Lung (tissue), 12 donors: ENCODE results near the gene TMEM181. TPM values are rescaled to one million over a fixed set of nuclear protein-coding genes. Genes with fewer than 3 reads are reported as not detected.

Source experiments
- ATAC-seq: fragments of 200-7000 bp; cut with Tn5 transposase; one replicate; pipeline ENCODE4 v1.9.1; 2020; ENCODE audit warnings: moderate number of reproducible peaks; ENCODE audit not compliant: insufficient read depth, low FRiP score
- DNase-seq, 3 donors: peaks; one replicate each; pipeline ENCODE4 v3.0.0-alpha.2; 2013 to 2017
- H3K27ac ChIP-seq, 2 donors: one replicate each; pipeline ENCODE4 v1.5.1; 2013; ENCODE audit warnings: mild to moderate bottlenecking in 2 of 2, moderate library complexity in 2 of 2, control low read depth in 1 of 2, inconsistent platforms in 1 of 2, low read depth in 1 of 2, low read length in 1 of 2
- H3K27me3 ChIP-seq, 3 donors: one replicate each; pipeline ENCODE4 v1.5.1; 2013; ENCODE audit warnings: low read length in 2 of 3; ENCODE audit not compliant: control insufficient read depth in 3 of 3, insufficient read depth in 3 of 3
- H3K36me3 ChIP-seq, 4 donors: one replicate each; pipeline ENCODE4 v1.5.1; 2013; ENCODE audit warnings: low read length in 4 of 4, mild to moderate bottlenecking in 1 of 4, moderate library complexity in 1 of 4; ENCODE audit not compliant: control insufficient read depth in 4 of 4, insufficient read depth in 4 of 4
- H3K4me1 ChIP-seq, 5 donors: one replicate each; pipeline ENCODE4 v1.5.1; 2013; ENCODE audit warnings: low read length in 5 of 5, mild to moderate bottlenecking in 2 of 5, moderate library complexity in 1 of 5; ENCODE audit not compliant: control insufficient read depth in 5 of 5, insufficient read depth in 5 of 5
- H3K4me3 ChIP-seq: one replicate; pipeline ENCODE4 v1.5.1; 2013; ENCODE audit warnings: mild to moderate bottlenecking, control low read depth, moderate library complexity
- H3K9ac ChIP-seq, 2 donors: one replicate each; pipeline ENCODE4 v1.5.1; 2013; ENCODE audit warnings: low read length in 2 of 2, control low read depth in 1 of 2; ENCODE audit not compliant: insufficient read depth in 1 of 2
- H3K9me3 ChIP-seq, 4 donors: one replicate each; pipeline ENCODE4 v1.5.1; 2013; ENCODE audit warnings: low read length in 3 of 4, mild to moderate bottlenecking in 1 of 4, moderate library complexity in 1 of 4; ENCODE audit not compliant: control insufficient read depth in 4 of 4, insufficient read depth in 3 of 4
- WGBS, 2 donors: extraction: QIAGEN DNeasy Blood & Tissue Kit; methylation state at CpG; one replicate each; pipeline ENCODE4 v1.1.7; 2013; 5-methylcytosine and 5-hydroxymethylcytosine counted together
- polyA plus RNA-seq, 2 donors: library from polyadenylated mRNA; stranded (reverse); fragments of 200-250 nt; gene quantifications; one replicate each; pipeline ENCODE4 v1.2.1, GENCODE V29; 2013
- total RNA-seq, 2 donors: library from RNA; depleted of rRNA in 1 of 2; stranded (reverse); fragments of >200 nt in 1 of 2; gene quantifications; one replicate each; pipeline ENCODE4 v1.2.1, GENCODE V29; 2014 to 2021
- TF ChIP-seq, protein P1 (sequence below): IDR thresholded peaks from 2 replicates; pipeline ENCODE4 v1.5.1; 2012; ENCODE audit warnings: mild to moderate bottlenecking; ENCODE audit errors: control extremely low read depth, extremely low read depth
- donor health status: control.
- donor health status: control.
- donor health status: Bipolar disorder and iron deficiency.
- donor health status: healthy.
- donor health status: DM: yes; HTN: yes; CAD: no.

TMEM181 gene
- total and polyA plus RNA-seq, 4 donors, result 14.5 to 28.5 (median 20.5) TPM

DNA sequence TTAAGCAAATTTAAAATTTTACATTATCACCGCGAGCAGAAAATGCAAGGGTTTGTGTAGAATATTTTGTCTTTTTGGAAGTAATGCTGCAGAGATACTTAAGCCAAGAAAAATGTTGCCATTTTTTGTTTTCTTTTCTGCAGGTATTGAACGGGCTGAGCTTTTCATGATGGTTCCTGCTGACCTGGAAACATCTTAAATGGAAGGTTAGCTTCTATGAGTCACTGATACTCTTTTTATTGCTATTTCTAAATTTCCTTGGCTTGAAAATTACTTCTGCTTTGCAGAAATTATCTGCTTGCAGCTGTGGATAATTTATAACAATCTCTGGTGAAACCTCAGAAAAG is 102.7 kb downstream of the TMEM181 start:
- H3K4me1 ChIP-seq, result peaks cover 0 to 26% (median 6%) of the 10 kb centered on the region in 5 donors
- peak overlapping the region in 1 of 2 donors; percentile 1 for H3K9ac ChIP-seq
- 67 to 74% methylated on average over 3 of the region's 3 CpGs for WGBS, 2 donors
- H3K27me3 ChIP-seq, result peaks cover 0 to 5% (median 0%) of the 10 kb centered on the region in 3 donors
- DNase-seq (no peak), ATAC-seq (no peak)
- H3K36me3 ChIP-seq, result peaks cover 0 to 2% (median 0%) of the 10 kb centered on the region in 4 donors
- no peak overlapping the region for H3K27ac ChIP-seq
- TF ChIP-seq, protein P1, sequence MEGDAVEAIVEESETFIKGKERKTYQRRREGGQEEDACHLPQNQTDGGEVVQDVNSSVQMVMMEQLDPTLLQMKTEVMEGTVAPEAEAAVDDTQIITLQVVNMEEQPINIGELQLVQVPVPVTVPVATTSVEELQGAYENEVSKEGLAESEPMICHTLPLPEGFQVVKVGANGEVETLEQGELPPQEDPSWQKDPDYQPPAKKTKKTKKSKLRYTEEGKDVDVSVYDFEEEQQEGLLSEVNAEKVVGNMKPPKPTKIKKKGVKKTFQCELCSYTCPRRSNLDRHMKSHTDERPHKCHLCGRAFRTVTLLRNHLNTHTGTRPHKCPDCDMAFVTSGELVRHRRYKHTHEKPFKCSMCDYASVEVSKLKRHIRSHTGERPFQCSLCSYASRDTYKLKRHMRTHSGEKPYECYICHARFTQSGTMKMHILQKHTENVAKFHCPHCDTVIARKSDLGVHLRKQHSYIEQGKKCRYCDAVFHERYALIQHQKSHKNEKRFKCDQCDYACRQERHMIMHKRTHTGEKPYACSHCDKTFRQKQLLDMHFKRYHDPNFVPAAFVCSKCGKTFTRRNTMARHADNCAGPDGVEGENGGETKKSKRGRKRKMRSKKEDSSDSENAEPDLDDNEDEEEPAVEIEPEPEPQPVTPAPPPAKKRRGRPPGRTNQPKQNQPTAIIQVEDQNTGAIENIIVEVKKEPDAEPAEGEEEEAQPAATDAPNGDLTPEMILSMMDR, result no peak
- no peak overlapping the region for H3K4me3 ChIP-seq
- no peaks in the 10 kb centered on the region for H3K9me3 ChIP-seq

DNA sequence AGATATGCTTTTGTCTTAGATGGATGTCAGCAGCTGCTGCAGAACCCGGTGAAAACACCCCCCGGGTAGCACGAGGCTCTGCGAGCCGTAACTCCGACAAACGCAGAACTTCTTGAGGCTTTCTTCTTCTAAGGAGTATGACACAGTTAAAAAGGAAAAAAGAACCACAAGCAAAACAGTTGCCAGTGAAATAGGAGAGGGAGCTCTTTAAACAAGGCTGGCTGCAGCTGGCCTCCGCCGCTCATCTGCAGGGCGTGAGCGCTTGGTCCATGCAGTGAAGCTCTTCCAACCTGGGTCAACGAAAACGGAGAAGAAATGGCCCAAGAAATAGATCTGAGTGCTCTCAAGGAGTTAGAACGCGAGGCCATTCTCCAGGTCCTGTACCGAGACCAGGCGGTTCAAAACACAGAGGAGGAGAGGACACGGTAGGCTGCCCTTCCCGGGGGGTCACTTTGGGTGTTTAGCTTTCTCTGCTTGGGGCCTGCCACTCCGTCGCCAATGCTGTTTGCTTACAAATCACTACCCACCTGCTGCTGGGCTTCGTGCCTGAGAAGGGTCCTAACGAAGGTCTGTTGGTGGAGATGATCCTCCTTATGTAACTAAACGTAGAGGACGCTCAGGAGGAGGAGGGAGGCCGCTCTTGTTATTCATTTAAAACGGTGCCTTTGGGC is 103.2 kb downstream of the TMEM181 start:
- Histone ChIP-seq H3K4me3 (no peak overlapping the region), H3K4me1 (peaks cover 0 to 30% (median 6%) of the 10 kb centered on the region in 5 donors), H3K9ac (peak overlapping the region; percentile 3 to 31), H3K36me3 (peaks cover 0 to 2% (median 0%) of the 10 kb centered on the region in 4 donors), H3K27ac (peak overlapping the region in 1 of 2 donors; percentile 82), H3K27me3 (peaks cover 0 to 5% (median 0%) of the 10 kb centered on the region in 3 donors), H3K9me3 (no peaks in the 10 kb centered on the region)
- ATAC-seq, result peak; percentile 7
- WGBS, 2 donors, result 43 to 44% methylated on average over 27 of the region's 27 CpGs
- peak; percentile 58 to 85 (median 76) for DNase-seq
- TF ChIP-seq, protein P1, result no peak

DNA sequence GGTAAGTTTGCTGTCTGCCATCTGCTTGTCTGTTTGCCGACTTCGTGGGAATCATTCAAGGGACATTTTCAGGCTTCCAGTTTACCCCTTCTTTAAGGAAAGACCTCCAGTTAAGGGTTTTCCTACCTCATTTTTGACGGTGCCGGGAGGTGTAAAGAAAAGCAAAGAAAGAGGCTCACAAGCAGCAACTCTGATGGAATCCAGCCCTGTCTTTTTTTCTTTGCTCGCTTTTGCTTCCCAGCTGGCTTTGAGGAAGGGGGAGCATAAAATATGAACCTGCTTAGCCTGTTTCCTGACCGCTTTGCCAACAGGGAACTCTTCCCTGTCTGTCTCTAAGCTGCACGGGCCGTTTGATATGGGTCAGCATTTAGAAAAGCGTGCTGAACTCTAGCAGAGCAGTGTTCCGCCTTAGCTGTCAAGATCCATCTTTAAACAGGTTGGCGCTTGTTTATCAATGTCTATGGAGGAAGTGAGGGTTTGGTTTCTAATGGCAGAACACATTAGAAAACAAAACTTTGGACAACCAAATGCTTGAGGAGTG is 103.8 kb downstream of the TMEM181 start:
- WGBS, 2 donors, result 40 to 57% methylated on average over 11 of the region's 11 CpGs
- no peaks in the 10 kb centered on the region for H3K9me3 ChIP-seq
- peaks cover 0 to 30% (median 6%) of the 10 kb centered on the region in 5 donors for H3K4me1 ChIP-seq
- H3K4me3 ChIP-seq, result no peak overlapping the region
- no peak for ATAC-seq
- H3K9ac ChIP-seq, result peak overlapping the region in 1 of 2 donors; percentile 31
- H3K27me3 ChIP-seq, result peaks cover 0 to 5% (median 0%) of the 10 kb centered on the region in 3 donors
- TF ChIP-seq, protein P1, result no peak
- H3K36me3 ChIP-seq, result peaks cover 0 to 2% (median 0%) of the 10 kb centered on the region in 4 donors
- DNase-seq, result peak; percentile 47 to 73 (median 61)
- H3K27ac ChIP-seq, result peak overlapping the region in 1 of 2 donors; percentile 82
